CD8-positive, alpha-beta memory T cell (primary cell): Measurements from ENCODE around the gene DPH1. TPM values are rescaled to one million over a fixed set of nuclear protein-coding genes. Genes with fewer than 3 reads are reported as not detected.

Source experiments
- CTCF ChIA-PET: fragments of 350-600 bp; sonication (Branson Sonifier 250); formaldehyde crosslinking; loops from one replicate; lab custom pipeline; 2021; ENCODE audit warnings: antibody characterized with exemption; lab: Charles Lee
- POLR2A ChIA-PET: fragments of 350-600 bp; sonication (Branson Sonifier 250); formaldehyde crosslinking; loops from one replicate; lab custom pipeline; 2021; ENCODE audit warnings: antibody characterized with exemption; lab: Charles Lee
- DNase-seq, 5 donors: peaks; one replicate each; pipeline versions ENCODE4 v3.0.0 to v3.0.0-alpha.2; 2020 to 2022; ENCODE audit warnings: mixed read lengths in 1 of 5
- H3K27ac ChIP-seq: one replicate; pipeline ENCODE4 v1.7.0; 2013; ENCODE audit warnings: low read depth, mild to moderate bottlenecking, low read length, moderate library complexity
- H3K27me3 ChIP-seq: 2 replicates; pipeline ENCODE4 v1.7.0; 2013; ENCODE audit warnings: low read length, mild to moderate bottlenecking; ENCODE audit not compliant: insufficient read depth, poor library complexity, severe bottlenecking
- H3K36me3 ChIP-seq: 2 replicates; pipeline ENCODE4 v1.7.0; 2013; ENCODE audit warnings: mild to moderate bottlenecking, low read length, moderate library complexity; ENCODE audit not compliant: insufficient read depth
- H3K4me1 ChIP-seq: 2 replicates; pipeline ENCODE4 v1.7.0; 2013; ENCODE audit warnings: mild to moderate bottlenecking, low read length, moderate library complexity; ENCODE audit not compliant: insufficient read depth
- H3K4me3 ChIP-seq: 2 replicates; pipeline ENCODE4 v1.7.0; 2013; ENCODE audit warnings: mild to moderate bottlenecking, low read length
- H3K9me3 ChIP-seq: 2 replicates; pipeline ENCODE4 v1.7.0; 2013; ENCODE audit warnings: mild to moderate bottlenecking, low read length
- H3K27ac Mint-ChIP-seq, 8 donors: one replicate each; pipeline ENCODE4 v1.8.0; 2020 to 2021; ENCODE audit warnings: mixed read lengths in 8 of 8, mild to moderate bottlenecking in 6 of 8, inconsistent platforms in 3 of 8, moderate library complexity in 3 of 8
- H3K27me3 Mint-ChIP-seq, 2 donors: one replicate each; pipeline ENCODE4 v1.8.0; 2020 to 2021; ENCODE audit warnings: mixed read lengths in 2 of 2, mild to moderate bottlenecking in 1 of 2, moderate library complexity in 1 of 2
- H3K36me3 Mint-ChIP-seq, 3 donors: one replicate each; pipeline ENCODE4 v1.8.0; 2020 to 2021; ENCODE audit warnings: mixed read lengths in 3 of 3, inconsistent platforms in 1 of 3, mild to moderate bottlenecking in 1 of 3
- H3K4me1 Mint-ChIP-seq, 3 donors: one replicate each; pipeline ENCODE4 v1.8.0; 2020 to 2021; ENCODE audit warnings: mixed read lengths in 3 of 3, inconsistent platforms in 1 of 3, mild to moderate bottlenecking in 1 of 3
- H3K4me3 Mint-ChIP-seq, 7 donors: one replicate each; pipeline ENCODE4 v1.8.0; 2020 to 2021; ENCODE audit warnings: mixed read lengths in 7 of 7, mild to moderate bottlenecking in 6 of 7, moderate library complexity in 4 of 7, inconsistent platforms in 2 of 7
- H3K9me3 Mint-ChIP-seq, 5 donors: one replicate each; pipeline ENCODE4 v1.8.0; 2020 to 2022; ENCODE audit warnings: mixed read lengths in 5 of 5, mild to moderate bottlenecking in 3 of 5, moderate library complexity in 2 of 5, inconsistent platforms in 1 of 5
- polyA plus RNA-seq: library from polyadenylated mRNA; unstranded; fragments of 300-500 nt; fragmentation: Illumina TruSeq; gene quantifications from one replicate; pipeline ENCODE4 v1.2.3, GENCODE V29; 2021
- total RNA-seq, 2 experiments: library from RNA; stranded (reverse); gene quantifications; one replicate each; pipeline ENCODE4 v1.2.3, GENCODE V29; 2021

The DPH1 gene
- total and polyA plus RNA-seq, 3 experiments from 2014 or later: 33.2 to 43.8 (median 38.5) TPM

DNA sequence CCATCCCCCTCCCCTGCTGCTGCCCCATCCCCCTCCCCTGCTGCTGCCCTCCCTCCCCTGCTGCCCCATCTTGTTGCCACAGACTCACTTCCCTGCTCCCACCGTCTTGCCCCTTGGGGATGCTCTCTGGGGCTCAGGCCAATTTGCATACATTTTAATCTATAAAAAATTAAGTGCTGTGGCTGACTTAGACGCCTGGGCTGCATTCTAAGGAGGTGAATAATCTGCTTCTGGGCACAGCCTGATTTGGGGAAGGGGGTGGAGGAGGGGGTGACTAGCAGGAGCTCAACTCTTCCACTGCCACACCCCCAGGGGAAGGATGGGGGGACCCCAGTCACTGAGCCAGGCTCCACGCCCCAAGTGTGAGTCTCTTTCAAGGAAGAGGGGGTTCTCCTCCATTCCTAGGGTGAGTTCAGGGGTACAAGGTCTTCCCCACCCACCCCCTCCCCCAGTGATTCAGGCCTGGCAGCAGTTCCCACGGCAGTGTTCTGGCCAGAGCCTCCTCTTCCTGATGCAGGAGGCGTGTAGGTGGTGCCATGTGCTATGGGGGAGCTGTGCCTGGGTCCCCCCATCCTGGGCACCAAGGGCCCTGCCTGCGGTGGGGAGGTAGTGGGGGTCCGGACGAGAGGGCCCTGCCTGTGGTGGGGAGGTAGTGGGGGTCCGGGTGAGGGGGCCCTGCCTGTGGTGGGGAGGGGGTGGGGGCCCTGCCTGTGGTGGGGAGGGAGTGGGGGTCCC is 5.0 kb downstream of the DPH1 start:
- Histone ChIP-seq H3K27ac (no peak overlapping the region), H3K9me3 (no peaks in the 10 kb centered on the region), H3K4me1 (peaks cover 22% of the 10 kb centered on the region), H3K36me3 (peaks cover 15% of the 10 kb centered on the region), H3K4me3 (no peak overlapping the region), H3K27me3 (no peaks in the 10 kb centered on the region)
- Mint-ChIP-seq H3K36me3 (peaks cover 0 to 61% (median 6%) of the 10 kb centered on the region in 3 donors), H3K4me3 (no peak overlapping the region), H3K27me3 (no peaks in the 10 kb centered on the region), H3K27ac (no peak overlapping the region), H3K9me3 (no peaks in the 10 kb centered on the region), H3K4me1 (peaks cover 20 to 29% (median 27%) of the 10 kb centered on the region in 3 donors)
- ChIA-PET CTCF (no interaction called here), POLR2A (no interaction called here)
- DNase-seq: no peak

DNA sequence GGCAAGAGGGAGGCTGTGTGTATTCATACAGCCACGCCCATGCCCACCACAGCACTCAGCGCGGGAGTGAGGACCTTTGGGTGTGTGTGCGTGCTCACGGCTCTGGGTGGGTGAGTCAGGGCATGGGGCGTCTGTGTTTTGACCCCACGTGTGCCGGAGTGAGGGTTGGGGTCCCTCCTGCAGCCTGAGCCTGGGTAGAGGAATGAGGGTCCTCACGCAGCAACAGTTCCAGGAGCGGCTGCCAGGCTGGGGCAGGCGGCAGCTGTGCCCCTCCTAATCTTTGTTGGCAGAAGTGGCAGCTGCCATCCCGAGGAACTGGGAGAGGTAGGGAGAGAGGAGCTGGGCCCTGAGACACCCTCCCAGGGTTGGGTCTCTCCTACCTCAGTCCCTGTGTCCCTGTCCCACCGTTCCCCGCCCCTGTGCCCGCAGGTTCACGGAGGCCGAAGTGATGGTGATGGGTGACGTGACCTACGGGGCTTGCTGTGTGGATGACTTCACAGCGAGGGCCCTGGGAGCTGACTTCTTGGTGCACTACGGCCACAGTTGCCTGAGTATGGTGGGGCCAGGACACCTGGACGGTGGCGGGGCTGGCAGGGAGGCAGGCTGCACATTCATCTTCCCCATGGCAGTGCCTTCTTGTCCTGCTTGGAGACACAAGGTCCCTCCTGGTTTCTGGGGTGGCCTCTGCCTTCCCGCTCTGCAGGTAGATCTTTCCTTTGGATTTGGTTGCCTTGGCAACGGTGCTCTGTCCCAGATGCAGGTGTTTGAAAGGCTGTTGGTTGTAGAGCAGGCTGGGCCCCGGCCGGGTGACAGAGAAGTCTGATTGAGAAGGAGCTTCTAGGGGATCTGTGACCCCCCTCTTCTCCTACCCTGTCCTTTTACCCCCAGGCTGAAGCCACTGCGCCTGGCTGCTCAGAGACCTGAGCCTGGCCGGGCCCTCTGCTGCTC is 5.9 kb downstream of the DPH1 start:
- CTCF ChIA-PET: interaction anchor here (0.6 kb wide), 1 partner anchor 466 kb away, joined by 3 read pairs; no protein-coding TSS in a partner anchor
- H3K27ac Mint-ChIP-seq: no peak overlapping the region
- POLR2A ChIA-PET: no interaction called here

DNA sequence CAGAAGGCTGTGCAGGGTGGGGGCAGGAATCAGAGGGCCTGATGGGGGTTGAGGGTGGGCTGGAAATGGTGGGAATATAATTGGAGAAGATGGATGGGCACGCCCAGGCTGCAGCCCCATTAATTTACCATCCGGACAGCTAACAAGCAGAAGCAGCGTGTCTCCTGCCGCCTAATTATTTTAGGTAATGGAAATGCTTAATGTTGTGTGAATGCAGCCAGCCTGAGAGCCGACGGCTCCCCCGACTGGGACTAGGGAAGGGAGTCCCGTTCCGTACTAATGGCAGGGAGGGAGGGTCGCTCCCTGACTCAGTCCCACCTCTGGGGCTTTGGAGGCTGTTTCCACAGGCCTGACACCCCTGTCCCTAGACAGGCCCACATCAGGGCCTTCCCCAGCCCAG is 7.2 kb downstream of the DPH1 start:
- peaks cover 12 to 24% (median 12%) of the 10 kb centered on the region in 3 donors for H3K4me1 Mint-ChIP-seq

More for the DNA sequence above, 5.9 kb downstream of the DPH1 start:
- Histone ChIP-seq H3K27me3 (no peaks in the 10 kb centered on the region), H3K27ac (no peak overlapping the region), H3K36me3 (peaks cover 15% of the 10 kb centered on the region), H3K4me3 (no peak overlapping the region), H3K4me1 (peaks cover 17% of the 10 kb centered on the region), H3K9me3 (no peaks in the 10 kb centered on the region)
- H3K36me3 Mint-ChIP-seq: peaks cover 0 to 59% (median 6%) of the 10 kb centered on the region in 3 donors
- peaks cover 17 to 25% (median 19%) of the 10 kb centered on the region in 3 donors for H3K4me1 Mint-ChIP-seq
- peaks cover 0 to 4% of the 10 kb centered on the region in 2 donors for H3K27me3 Mint-ChIP-seq
- DNase-seq: no peak
- peak overlapping the region in 1 of 7 donors; percentile 54 for H3K4me3 Mint-ChIP-seq
- H3K9me3 Mint-ChIP-seq: no peaks in the 10 kb centered on the region

DNA sequence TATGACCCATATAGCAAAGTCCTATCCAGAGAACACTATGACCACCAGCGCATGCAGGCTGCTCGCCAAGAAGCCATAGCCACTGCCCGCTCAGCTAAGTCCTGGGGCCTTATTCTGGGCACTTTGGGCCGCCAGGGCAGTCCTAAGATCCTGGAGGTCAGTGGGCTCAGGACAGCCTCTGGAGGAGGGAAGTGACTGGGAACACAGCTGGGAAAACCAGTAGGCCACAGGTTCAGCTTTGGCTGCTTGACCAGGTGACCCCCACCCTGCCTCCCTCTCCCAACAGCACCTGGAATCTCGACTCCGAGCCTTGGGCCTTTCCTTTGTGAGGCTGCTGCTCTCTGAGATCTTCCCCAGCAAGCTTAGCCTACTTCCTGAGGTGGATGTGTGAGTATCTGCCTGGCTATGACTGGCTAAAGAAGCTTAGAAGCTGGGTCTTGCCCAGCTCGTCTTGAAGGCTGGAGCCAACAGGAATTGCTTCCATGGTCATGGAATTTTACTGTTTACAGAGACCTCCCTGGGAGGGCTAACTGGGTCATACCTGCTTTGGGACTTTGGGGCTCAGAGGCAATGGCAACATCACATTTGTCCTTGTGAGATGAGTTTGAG is 10.4 kb downstream of the DPH1 start:
- Mint-ChIP-seq H3K9me3 (no peaks in the 10 kb centered on the region), H3K36me3 (peaks cover 0 to 63% (median 9%) of the 10 kb centered on the region in 3 donors), H3K27ac (peak overlapping the region in 7 of 8 donors; percentile 71 to 98 (median 85)), H3K27me3 (peaks cover 0 to 4% of the 10 kb centered on the region in 2 donors), H3K4me1 (peaks cover 11 to 27% (median 15%) of the 10 kb centered on the region in 3 donors), H3K4me3 (peak overlapping the region in 6 of 7 donors; percentile 67 to 89 (median 78))
- CTCF ChIA-PET: interaction anchor here (1.3 to 1.8 kb wide), 3 partner anchors 9 to 14 kb away, joined by 4 to 7 read pairs (median 7); partner anchors contain the start of gene HIC1
- H3K9me3 ChIP-seq: no peaks in the 10 kb centered on the region
- H3K4me3 ChIP-seq: no peak overlapping the region
- peaks cover 20% of the 10 kb centered on the region for H3K4me1 ChIP-seq
- H3K27me3 ChIP-seq: no peaks in the 10 kb centered on the region
- no peak for DNase-seq
- POLR2A ChIA-PET: interaction anchor here (1.1 kb wide), 1 partner anchor 10 kb away, joined by 3 read pairs; the partner anchor contains the start of gene DPH1
- no peak overlapping the region for H3K27ac ChIP-seq
- peaks cover 24% of the 10 kb centered on the region for H3K36me3 ChIP-seq

More for the DNA sequence above, 7.2 kb downstream of the DPH1 start:
- H3K36me3 ChIP-seq: peaks cover 15% of the 10 kb centered on the region
- ChIA-PET CTCF (interaction anchor here (0.7 to 1.3 kb wide), 2 partner anchors 18 kb away, joined by 3 read pairs; partner anchors contain the start of gene HIC1), POLR2A (no interaction called here)
- peaks cover 9% of the 10 kb centered on the region for H3K4me1 ChIP-seq
- no peak overlapping the region for H3K4me3 Mint-ChIP-seq
- H3K36me3 Mint-ChIP-seq: peaks cover 0 to 59% (median 6%) of the 10 kb centered on the region in 3 donors
- no peaks in the 10 kb centered on the region for H3K27me3 ChIP-seq
- no peak for DNase-seq
- H3K27ac Mint-ChIP-seq: no peak overlapping the region
- peaks cover 0 to 4% of the 10 kb centered on the region in 2 donors for H3K27me3 Mint-ChIP-seq
- H3K4me3 ChIP-seq: no peak overlapping the region
- no peaks in the 10 kb centered on the region for H3K9me3 ChIP-seq
- H3K27ac ChIP-seq: no peak overlapping the region
- no peaks in the 10 kb centered on the region for H3K9me3 Mint-ChIP-seq

DNA sequence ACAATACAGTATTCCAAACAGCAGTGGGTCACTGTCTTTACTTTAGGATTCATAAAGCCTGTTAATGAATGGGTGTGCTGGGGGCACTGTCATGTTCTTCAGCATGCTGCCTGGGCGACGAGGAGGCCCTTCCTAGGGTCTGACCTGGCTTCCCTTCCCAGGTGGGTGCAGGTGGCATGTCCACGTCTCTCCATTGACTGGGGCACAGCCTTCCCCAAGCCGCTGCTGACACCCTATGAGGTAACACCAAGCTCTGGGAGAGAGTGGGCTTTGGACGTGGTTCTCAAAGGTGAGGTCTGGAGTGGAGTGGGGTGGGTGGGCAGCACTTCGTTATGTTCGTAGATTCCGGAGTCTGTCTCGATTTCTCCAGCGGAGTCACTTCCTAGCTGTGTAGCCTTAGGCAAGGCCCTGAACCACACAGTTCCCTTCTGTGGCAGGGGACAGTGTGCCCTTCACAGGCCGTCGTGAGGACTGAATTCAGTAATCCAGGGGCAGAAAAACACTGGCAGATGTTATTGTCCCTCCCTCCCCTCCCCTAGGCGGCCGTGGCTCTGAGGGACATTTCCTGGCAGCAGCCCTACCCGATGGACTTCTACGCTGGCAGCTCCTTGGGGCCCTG is 11.1 kb downstream of the DPH1 start:
- CTCF ChIA-PET: interaction anchor here (0.9 to 1.8 kb wide), 6 partner anchors 9 to 16 kb away, joined by 3 to 7 read pairs (median 4); partner anchors contain the start of gene HIC1
- Histone ChIP-seq H3K27ac (peak overlapping the region; percentile 93), H3K27me3 (no peaks in the 10 kb centered on the region), H3K4me3 (peak overlapping the region; percentile 92), H3K4me1 (peaks cover 20% of the 10 kb centered on the region), H3K9me3 (no peaks in the 10 kb centered on the region), H3K36me3 (peaks cover 24% of the 10 kb centered on the region)
- H3K27ac Mint-ChIP-seq: peak overlapping the region in 7 of 8 donors; percentile 57 to 98 (median 85)
- no peak for DNase-seq
- peaks cover 11 to 27% (median 15%) of the 10 kb centered on the region in 3 donors for H3K4me1 Mint-ChIP-seq
- POLR2A ChIA-PET: interaction anchor here (0.6 to 1.5 kb wide), 5 partner anchors 10 to 41 kb away, joined by 3 read pairs; partner anchors contain the start of gene DPH1
- peaks cover 0 to 58% (median 9%) of the 10 kb centered on the region in 3 donors for H3K36me3 Mint-ChIP-seq
- no peaks in the 10 kb centered on the region for H3K9me3 Mint-ChIP-seq
- peak overlapping the region; percentile 67 to 96 (median 85) for H3K4me3 Mint-ChIP-seq
- peaks cover 0 to 4% of the 10 kb centered on the region in 2 donors for H3K27me3 Mint-ChIP-seq

DNA sequence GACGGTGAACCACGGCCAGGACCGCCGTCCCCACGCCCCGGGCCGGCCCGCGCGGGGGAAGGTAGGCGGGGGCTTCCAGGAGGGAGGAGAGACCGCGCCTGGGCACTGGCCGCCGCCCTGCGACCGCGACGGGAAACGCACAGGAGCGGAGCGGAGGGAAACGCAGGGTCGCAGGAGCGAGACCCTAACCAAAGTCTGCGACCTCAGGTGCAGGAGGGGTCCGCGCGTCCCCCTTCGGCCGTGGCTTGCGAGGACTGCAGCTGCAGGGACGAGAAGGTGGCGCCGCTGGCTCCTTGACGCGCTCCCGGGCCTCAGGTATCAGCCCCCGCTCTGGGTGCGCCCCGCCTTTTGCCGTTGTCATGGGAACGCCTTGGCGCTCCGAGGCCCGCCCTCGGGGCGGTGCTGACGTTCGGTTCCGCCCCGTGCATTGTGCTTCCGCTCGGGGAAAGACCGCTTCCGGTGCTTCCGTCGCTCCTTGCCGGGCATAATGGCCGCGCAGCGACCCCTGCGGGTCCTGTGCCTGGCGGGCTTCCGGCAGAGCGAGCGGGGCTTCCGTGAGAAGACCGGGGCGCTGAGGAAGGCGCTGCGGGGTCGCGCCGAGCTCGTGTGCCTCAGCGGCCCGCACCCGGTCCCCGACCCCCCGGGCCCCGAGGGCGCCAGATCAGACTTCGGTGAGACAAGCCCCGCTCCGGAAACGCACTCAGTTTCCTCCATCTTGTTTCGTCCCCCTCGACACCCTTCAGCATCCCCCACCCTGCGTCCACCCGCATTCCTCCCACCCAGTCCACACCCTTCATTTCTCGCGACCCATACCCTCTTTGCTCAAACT is 11.8 kb downstream of the DPH1 start, which contains the start of gene OVCA2:
Gene OVCA2, plus strand, starts transcription at position 462 of the 829 bp plus-strand sequence. Its CDS starts 26 bp downstream, at position 488.
- Histone ChIP-seq H3K4me1 (peaks cover 20% of the 10 kb centered on the region), H3K36me3 (peaks cover 16% of the 10 kb centered on the region), H3K9me3 (no peaks in the 10 kb centered on the region), H3K27me3 (no peaks in the 10 kb centered on the region), H3K4me3 (peak within 1 kb of the TSS; percentile 92), H3K27ac (peak within 1 kb of the TSS; percentile 93)
- H3K27me3 Mint-ChIP-seq: peaks cover 0 to 4% of the 10 kb centered on the region in 2 donors
- peaks cover 0 to 51% (median 8%) of the 10 kb centered on the region in 3 donors for H3K36me3 Mint-ChIP-seq
- peak within 1 kb of the TSS; percentile 89 to 99 (median 98) for H3K27ac Mint-ChIP-seq
- CTCF ChIA-PET: interaction anchor here (0.9 to 1.8 kb wide), 5 partner anchors 10 to 373 kb away, joined by 3 to 7 read pairs (median 4); partner anchors contain the start of gene HIC1
- no peaks in the 10 kb centered on the region for H3K9me3 Mint-ChIP-seq
- peak within 1 kb of the TSS; percentile 85 to 97 (median 90) for H3K4me3 Mint-ChIP-seq
- peak; percentile 96 to 98 (median 97) for DNase-seq
- H3K4me1 Mint-ChIP-seq: peaks cover 11 to 27% (median 15%) of the 10 kb centered on the region in 3 donors
- POLR2A ChIA-PET: interaction anchor here (0.6 to 1.5 kb wide), 4 partner anchors 11 to 41 kb away, joined by 3 read pairs; no protein-coding TSS in a partner anchor
